ENCODE data around the gene COL21A1.

DNA sequence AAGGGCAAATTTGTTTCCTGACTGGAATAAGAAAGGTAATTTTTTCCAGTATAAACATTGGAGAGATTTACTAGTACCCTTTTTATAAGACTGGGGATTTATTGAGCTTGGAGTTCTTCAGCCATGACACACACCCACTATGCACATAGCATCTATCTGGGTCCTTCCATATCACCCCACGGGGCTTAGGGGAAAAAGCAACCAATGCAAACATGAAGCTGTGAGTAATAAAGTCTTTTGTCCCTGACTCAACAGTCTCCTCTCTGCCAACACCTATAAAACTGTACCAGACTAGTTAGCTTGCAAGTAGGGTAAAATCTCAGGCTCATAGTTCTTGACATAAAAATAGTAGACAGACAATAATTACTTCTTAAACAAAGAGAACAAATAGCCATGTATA is 23.4 kb downstream of the COL21A1 start:
- TF ChIP-seq, protein P1, sequence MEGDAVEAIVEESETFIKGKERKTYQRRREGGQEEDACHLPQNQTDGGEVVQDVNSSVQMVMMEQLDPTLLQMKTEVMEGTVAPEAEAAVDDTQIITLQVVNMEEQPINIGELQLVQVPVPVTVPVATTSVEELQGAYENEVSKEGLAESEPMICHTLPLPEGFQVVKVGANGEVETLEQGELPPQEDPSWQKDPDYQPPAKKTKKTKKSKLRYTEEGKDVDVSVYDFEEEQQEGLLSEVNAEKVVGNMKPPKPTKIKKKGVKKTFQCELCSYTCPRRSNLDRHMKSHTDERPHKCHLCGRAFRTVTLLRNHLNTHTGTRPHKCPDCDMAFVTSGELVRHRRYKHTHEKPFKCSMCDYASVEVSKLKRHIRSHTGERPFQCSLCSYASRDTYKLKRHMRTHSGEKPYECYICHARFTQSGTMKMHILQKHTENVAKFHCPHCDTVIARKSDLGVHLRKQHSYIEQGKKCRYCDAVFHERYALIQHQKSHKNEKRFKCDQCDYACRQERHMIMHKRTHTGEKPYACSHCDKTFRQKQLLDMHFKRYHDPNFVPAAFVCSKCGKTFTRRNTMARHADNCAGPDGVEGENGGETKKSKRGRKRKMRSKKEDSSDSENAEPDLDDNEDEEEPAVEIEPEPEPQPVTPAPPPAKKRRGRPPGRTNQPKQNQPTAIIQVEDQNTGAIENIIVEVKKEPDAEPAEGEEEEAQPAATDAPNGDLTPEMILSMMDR (IDR thresholded peaks at IDR 0.05; ENCODE audit: insufficient read depth, low read depth, low read length): no peak
- no peak for TF ChIP-seq EZH2 (IDR thresholded peaks at IDR 0.05; ENCODE audit: insufficient read depth, low read length)
